ENCODE results near the gene ATP5F1D.

ATP5F1D gene

GRCh38 chr19:1254081-1254527, 12.6 kb downstream of the ATP5F1D start:
- peaks cover 75 to 84% of the 10 kb centered on the region in 2 experiments for H3K36me3 ChIP-seq (ENCODE audit: control insufficient read depth in 1 of 2, insufficient read depth in 2 of 2, low read length in 2 of 2)
- no peaks in the 10 kb centered on the region for H3K9me3 ChIP-seq (ENCODE audit: insufficient read depth, low read depth, low read length)
- H3K27me3 ChIP-seq (ENCODE audit: insufficient read depth, low read length): no peaks in the 10 kb centered on the region
- H3K14ac ChIP-seq (ENCODE audit: low read length): no peak overlapping the region
- H2AFZ ChIP-seq (ENCODE audit: insufficient read depth, low read length, poor library complexity): no peak overlapping the region
- H4K91ac ChIP-seq (ENCODE audit: low read depth, low read length): peak overlapping the region; percentile 45
- no peak overlapping the region for H3K4me3 ChIP-seq (ENCODE audit: low read depth, low read length)
- H3K23ac ChIP-seq (ENCODE audit: low read length): no peak overlapping the region
- peaks cover 34% of the 10 kb centered on the region for H3K79me2 ChIP-seq (ENCODE audit: control insufficient read depth, insufficient read depth, low read length, poor library complexity)
- peak overlapping the region; percentile 20 for H3K4ac ChIP-seq (ENCODE audit: low read depth, low read length)
- peak overlapping the region; percentile 5 for H2BK120ac ChIP-seq (ENCODE audit: insufficient read depth, low read length, poor library complexity)
- H3K9ac ChIP-seq (ENCODE audit: low read length): no peak overlapping the region
- H3K18ac ChIP-seq (ENCODE audit: low read length): peak overlapping the region; percentile 18
- no CpG with 5 or more reads among the region's 37 CpGs for WGBS (ENCODE audit: extremely low coverage, insufficient coverage, insufficient read length)
- H4K8ac ChIP-seq (ENCODE audit: low read depth, low read length): no peak overlapping the region
- H3K27ac ChIP-seq (ENCODE audit: low read depth, low read length): peak overlapping the region; percentile 92
- H3K4me2 ChIP-seq (ENCODE audit: low read length): no peak overlapping the region
- H2AK5ac ChIP-seq (ENCODE audit: low read length): no peak overlapping the region
- no peak overlapping the region for H2BK12ac ChIP-seq (ENCODE audit: low read length)
- peaks cover 12 to 14% of the 10 kb centered on the region in 2 experiments for H3K4me1 ChIP-seq (ENCODE audit: control insufficient read depth in 1 of 2, insufficient read depth in 2 of 2, low read length in 2 of 2)
- DNase-seq: no peak
- H2BK5ac ChIP-seq (ENCODE audit: low read depth, low read length, poor library complexity): no peak overlapping the region
- H4K12ac ChIP-seq (ENCODE audit: low read depth, low read length): no peak overlapping the region
- H3K79me1 ChIP-seq (ENCODE audit: low read length): peaks cover 33% of the 10 kb centered on the region

- Histone ChIP-seq H3K18ac (ENCODE audit: low read length) (peak overlapping the region; percentile 6), H2AFZ (ENCODE audit: insufficient read depth, low read length, poor library complexity) (no peak overlapping the region), H3K27ac (ENCODE audit: low read depth, low read length) (peak overlapping the region; percentile 92), H2AK5ac (ENCODE audit: low read length) (no peak overlapping the region), H3K23ac (ENCODE audit: low read length) (no peak overlapping the region), H3K4me3 (ENCODE audit: low read depth, low read length) (no peak overlapping the region), H3K9me3 (ENCODE audit: insufficient read depth, low read depth, low read length) (no peaks in the 10 kb centered on the region), H3K27me3 (ENCODE audit: insufficient read depth, low read length) (no peaks in the 10 kb centered on the region), H3K79me2 (ENCODE audit: control insufficient read depth, insufficient read depth, low read length, poor library complexity) (peaks cover 34% of the 10 kb centered on the region), H3K14ac (ENCODE audit: low read length) (no peak overlapping the region), H3K9ac (ENCODE audit: low read length) (no peak overlapping the region), H4K8ac (ENCODE audit: low read depth, low read length) (no peak overlapping the region), H3K36me3 (ENCODE audit: control insufficient read depth in 1 of 2, insufficient read depth in 2 of 2, low read length in 2 of 2) (peaks cover 75 to 84% of the 10 kb centered on the region in 2 experiments), H2BK120ac (ENCODE audit: insufficient read depth, low read length, poor library complexity) (no peak overlapping the region), H4K91ac (ENCODE audit: low read depth, low read length) (no peak overlapping the region), H3K4ac (ENCODE audit: low read depth, low read length) (no peak overlapping the region), H3K79me1 (ENCODE audit: low read length) (peaks cover 35% of the 10 kb centered on the region), H3K4me2 (ENCODE audit: low read length) (no peak overlapping the region), H4K12ac (ENCODE audit: low read depth, low read length) (no peak overlapping the region), H2BK5ac (ENCODE audit: low read depth, low read length, poor library complexity) (no peak overlapping the region), H2BK12ac (ENCODE audit: low read length) (no peak overlapping the region), H3K4me1 (ENCODE audit: control insufficient read depth in 1 of 2, insufficient read depth in 2 of 2, low read length in 2 of 2) (peaks cover 17 to 19% of the 10 kb centered on the region in 2 experiments)
- no CpG with 5 or more reads among the region's 20 CpGs for whole genome bisulfite sequencing (ENCODE audit: extremely low coverage, insufficient coverage, insufficient read length)
- DNase-seq: no peak
Measured at GRCh38 chr19:1254530-1255185, 13.1 kb downstream of the ATP5F1D start.

- no peak for DNase-seq
- Histone ChIP-seq H3K36me3 (ENCODE audit: control insufficient read depth in 1 of 2, insufficient read depth in 2 of 2, low read length in 2 of 2) (peaks cover 69 to 76% of the 10 kb centered on the region in 2 experiments), H3K4me1 (ENCODE audit: control insufficient read depth in 1 of 2, insufficient read depth in 2 of 2, low read length in 2 of 2) (peaks cover 23 to 27% of the 10 kb centered on the region in 2 experiments), H3K14ac (ENCODE audit: low read length) (no peak overlapping the region), H3K4me3 (ENCODE audit: low read depth, low read length) (no peak overlapping the region), H3K4ac (ENCODE audit: low read depth, low read length) (no peak overlapping the region), H2BK120ac (ENCODE audit: insufficient read depth, low read length, poor library complexity) (no peak overlapping the region), H3K23ac (ENCODE audit: low read length) (no peak overlapping the region), H2AFZ (ENCODE audit: insufficient read depth, low read length, poor library complexity) (no peak overlapping the region), H3K79me1 (ENCODE audit: low read length) (peaks cover 32% of the 10 kb centered on the region), H4K12ac (ENCODE audit: low read depth, low read length) (no peak overlapping the region), H3K9me3 (ENCODE audit: insufficient read depth, low read depth, low read length) (no peaks in the 10 kb centered on the region), H3K9ac (ENCODE audit: low read length) (no peak overlapping the region), H3K27ac (ENCODE audit: low read depth, low read length) (peak overlapping the region; percentile 3), H4K91ac (ENCODE audit: low read depth, low read length) (no peak overlapping the region), H4K8ac (ENCODE audit: low read depth, low read length) (no peak overlapping the region), H2BK5ac (ENCODE audit: low read depth, low read length, poor library complexity) (no peak overlapping the region), H2AK5ac (ENCODE audit: low read length) (no peak overlapping the region), H3K79me2 (ENCODE audit: control insufficient read depth, insufficient read depth, low read length, poor library complexity) (peaks cover 27% of the 10 kb centered on the region), H2BK12ac (ENCODE audit: low read length) (no peak overlapping the region), H3K4me2 (ENCODE audit: low read length) (no peak overlapping the region), H3K27me3 (ENCODE audit: insufficient read depth, low read length) (no peaks in the 10 kb centered on the region), H3K18ac (ENCODE audit: low read length) (peak overlapping the region; percentile 6)
- no CpG with 5 or more reads among the region's 52 CpGs for WGBS (ENCODE audit: extremely low coverage, insufficient coverage, insufficient read length)
Measured at GRCh38 chr19:1255186-1256161, 13.9 kb downstream of the ATP5F1D start.

GRCh38 chr19:1256646-1257474, 15.3 kb downstream of the ATP5F1D start:
- Histone ChIP-seq H3K9me3 (ENCODE audit: insufficient read depth, low read depth, low read length) (no peaks in the 10 kb centered on the region), H3K23ac (ENCODE audit: low read length) (no peak overlapping the region), H3K27ac (ENCODE audit: low read depth, low read length) (no peak overlapping the region), H3K79me2 (ENCODE audit: control insufficient read depth, insufficient read depth, low read length, poor library complexity) (peaks cover 18% of the 10 kb centered on the region), H2AFZ (ENCODE audit: insufficient read depth, low read length, poor library complexity) (no peak overlapping the region), H2BK5ac (ENCODE audit: low read depth, low read length, poor library complexity) (no peak overlapping the region), H3K14ac (ENCODE audit: low read length) (no peak overlapping the region), H2BK12ac (ENCODE audit: low read length) (no peak overlapping the region), H4K12ac (ENCODE audit: low read depth, low read length) (no peak overlapping the region), H4K91ac (ENCODE audit: low read depth, low read length) (no peak overlapping the region), H3K4me1 (ENCODE audit: control insufficient read depth in 1 of 2, insufficient read depth in 2 of 2, low read length in 2 of 2) (peaks cover 28 to 36% of the 10 kb centered on the region in 2 experiments), H3K27me3 (ENCODE audit: insufficient read depth, low read length) (no peaks in the 10 kb centered on the region), H4K8ac (ENCODE audit: low read depth, low read length) (no peak overlapping the region), H3K9ac (ENCODE audit: low read length) (no peak overlapping the region), H3K4me2 (ENCODE audit: low read length) (no peak overlapping the region), H3K18ac (ENCODE audit: low read length) (no peak overlapping the region), H3K4ac (ENCODE audit: low read depth, low read length) (no peak overlapping the region), H2AK5ac (ENCODE audit: low read length) (no peak overlapping the region), H3K4me3 (ENCODE audit: low read depth, low read length) (no peak overlapping the region), H3K36me3 (ENCODE audit: control insufficient read depth in 1 of 2, insufficient read depth in 2 of 2, low read length in 2 of 2) (peaks cover 60 to 63% of the 10 kb centered on the region in 2 experiments), H2BK120ac (ENCODE audit: insufficient read depth, low read length, poor library complexity) (no peak overlapping the region), H3K79me1 (ENCODE audit: low read length) (peaks cover 29% of the 10 kb centered on the region)
- DNase-seq: no peak
- no CpG with 5 or more reads among the region's 46 CpGs for WGBS (ENCODE audit: extremely low coverage, insufficient coverage, insufficient read length)
